HG03575 (cell line): Measurements from ENCODE around the gene SMARCA5.
A peak's percentile ranks its signal among the peaks of the same experiment; 100 is the strongest.
"Not testable (repeated sequence)": the region's sequence is repeated elsewhere in the genome, so short reads cannot be mapped to it uniquely, and the experiment has no call there.

Experiments used
- ATAC-seq: cut with Tn5 transposase; IDR thresholded peaks from one replicate; pipeline ENCODE4 v1.9.1; 2021; ENCODE audit not compliant: unreplicated experiment, insufficient number of reproducible peaks, low FRiP score; ENCODE audit errors: extremely low read depth

SMARCA5 gene

GRCh38 chr4:143528046-143528445, 14.5 kb downstream of the SMARCA5 start:
- ATAC-seq = not testable (repeated sequence)

- no peak for ATAC-seq
Measured at GRCh38 chr4:143531380-143531779, 17.9 kb downstream of the SMARCA5 start.

- ATAC-seq = no peak
Measured at GRCh38 chr4:143531788-143532491, 18.4 kb downstream of the SMARCA5 start.

GRCh38 chr4:143538979-143539669, 25.6 kb downstream of the SMARCA5 start:
- no peak for ATAC-seq

- no peak for ATAC-seq
Measured at GRCh38 chr4:143539670-143540023, 26.1 kb downstream of the SMARCA5 start.

GRCh38 chr4:143549928-143550327, 36.4 kb downstream of the SMARCA5 start:
- ATAC-seq = no peak

- peak; percentile 76 for ATAC-seq
Measured at GRCh38 chr4:143554728-143555597, 41.5 kb downstream of the SMARCA5 start.

GRCh38 chr4:143555676-143556075, 42.2 kb downstream of the SMARCA5 start:
- ATAC-seq = no peak

GRCh38 chr4:143558286-143558685, 44.8 kb downstream of the SMARCA5 start:
- no peak for ATAC-seq

- peak; percentile 69 for ATAC-seq
Measured at GRCh38 chr4:143558823-143559756, 45.6 kb downstream of the SMARCA5 start.

GRCh38 chr4:143559757-143560147, 46.2 kb downstream of the SMARCA5 start:
- ATAC-seq = no peak

- ATAC-seq = no peak
Measured at GRCh38 chr4:143564472-143564871, 51.0 kb downstream of the SMARCA5 start.

GRCh38 chr4:143575331-143575730, 61.8 kb downstream of the SMARCA5 start:
- no peak for ATAC-seq

- no peak for ATAC-seq
Measured at GRCh38 chr4:143581331-143581946, 67.9 kb downstream of the SMARCA5 start.

- ATAC-seq = no peak
Measured at GRCh38 chr4:143585548-143585947, 72.0 kb downstream of the SMARCA5 start.

GRCh38 chr4:143586080-143586479, 72.6 kb downstream of the SMARCA5 start:
- no peak for ATAC-seq

- ATAC-seq = no peak
Measured at GRCh38 chr4:143587703-143588102, 74.2 kb downstream of the SMARCA5 start.

- ATAC-seq = no peak
Measured at GRCh38 chr4:143597276-143597675, 83.8 kb downstream of the SMARCA5 start.
